ENCODE data around the gene CERS2. TPM values are rescaled to one million over a fixed set of nuclear protein-coding genes. Genes with fewer than 3 reads are reported as not detected.

CERS2 gene
- total and polyA plus RNA-seq, 10 of the 15 experiments (the other 5 are each of a cell fraction or from before 2014, with no cell fraction given): 9.2 to 87.9 (median 50.8) TPM

DNA sequence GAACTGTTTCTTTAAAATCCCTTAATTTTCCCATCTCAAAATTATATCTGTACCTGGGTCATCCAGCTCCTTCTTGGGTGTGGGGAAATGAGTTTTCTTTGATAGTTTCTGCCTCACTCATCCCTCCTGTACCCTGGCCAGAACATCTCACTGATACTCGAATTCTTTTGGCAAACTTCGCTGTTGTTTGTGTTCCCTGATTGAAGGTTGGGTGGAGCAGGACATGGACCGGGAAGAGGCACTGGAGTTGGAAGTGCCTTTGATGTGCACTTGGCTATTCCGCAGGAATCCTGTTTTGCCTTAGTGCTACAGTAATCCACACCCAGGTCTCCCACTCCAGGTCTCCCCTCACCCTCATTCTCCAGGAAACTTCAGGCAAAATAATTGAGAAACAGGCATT is 20.8 kb upstream of the CERS2 start:
- Histone ChIP-seq H2AFZ (ENCODE audit: control insufficient read depth, low read depth, low read length) (peak overlapping the region; percentile 88), H3K4me2 (ENCODE audit: control insufficient read depth, insufficient read depth) (peak overlapping the region; percentile 75), H3K4me1 (ENCODE audit: control insufficient read depth, insufficient read depth, low read length) (no peaks in the 10 kb centered on the region), H3K36me3 (ENCODE audit: control insufficient read depth in 2 of 2, insufficient read depth in 2 of 2, low read length in 1 of 2) (no peaks in the 10 kb centered on the region), H4K20me1 (ENCODE audit: control insufficient read depth, insufficient read depth) (no peaks in the 10 kb centered on the region), H3K9ac (ENCODE audit: control insufficient read depth, insufficient read depth, low read length) (0 out of 2 replicates have a peak overlapping the region, but pooled peaks have one; percentile 40), H3K4me3 (no peak overlapping the region), H3K9me3 (replicated peaks; ENCODE audit: control insufficient read depth, insufficient read depth, low read length) (no peaks in the 10 kb centered on the region), H3K27ac (ENCODE audit: control insufficient read depth, insufficient read depth) (no peak overlapping the region), H3K27me3 (replicated peaks in 1 of 2; ENCODE audit: control insufficient read depth in 2 of 2, insufficient read depth in 2 of 2, low read length in 1 of 2) (no peaks in the 10 kb centered on the region), H3K79me2 (ENCODE audit: control insufficient read depth, insufficient read depth, low read length) (no peaks in the 10 kb centered on the region)
- BruUV-seq (replicated peaks): no TSS peak
- POLR2A ChIA-PET: interaction anchor here (0.6 to 1.2 kb wide), 3 partner anchors 10 to 73 kb away, joined by 3 to 5 read pairs (median 4); no protein-coding TSS in a partner anchor
- in situ Hi-C loops (cut with MboI): loop anchor here (5.0 kb wide), 1 partner anchor 738 kb away; the partner anchor contains the start of gene CA14
- CTCF ChIA-PET: interaction anchor here (0.7 to 16.2 kb wide), 32 partner anchors 8 to 740 kb away, joined by 3 to 252 read pairs (median 3); partner anchors contain the start of genes ANXA9, C1orf56, CA14 and CERS2
- RAD21 ChIA-PET (ENCODE audit: unreplicated experiment): interaction anchor here (0.8 to 2.6 kb wide), 9 partner anchors 11 to 740 kb away, joined by 3 to 20 read pairs (median 4); partner anchors contain the start of genes ANXA9, CDC42SE1, GOLPH3L and MINDY1
- no peak for DNase-seq (ENCODE audit: low read depth, low spot score)
- TF ChIP-seq NFYA (IDR thresholded peaks at IDR 0.05; ENCODE audit: borderline replicate concordance, low read depth, low read length): no peak
- no peak for TF ChIP-seq SMAD1 (IDR thresholded peaks at IDR 0.05; ENCODE audit: low read depth, partially characterized antibody)
- no peak for TF ChIP-seq KDM1A (IDR thresholded peaks at IDR 0.05; ENCODE audit: borderline replicate concordance)
- no peak for TF ChIP-seq CHD4 (IDR thresholded peaks at IDR 0.05)
- no peak for TF ChIP-seq ZSCAN29 (IDR thresholded peaks at IDR 0.05)
- no peak for TF ChIP-seq NBN (IDR thresholded peaks at IDR 0.05)
- no peak for TF ChIP-seq CREM (IDR thresholded peaks at IDR 0.05; ENCODE audit: low read depth)
- no peak for TF ChIP-seq IKZF2 (IDR thresholded peaks at IDR 0.05)
- no peak for TF ChIP-seq DPF2 (IDR thresholded peaks at IDR 0.05)
- TF ChIP-seq SREBF1 (IDR thresholded peaks at IDR 0.05; ENCODE audit: low read length): no peak
- ATAC-seq: no peak
- 37% methylated on average over 4 of the region's 4 CpGs for WGBS (ENCODE audit: insufficient coverage, insufficient replicate concordance, low lambda C conversion rate, missing lambda C conversion rate)
- no peak for FAIRE-seq
- intact Hi-C loops (cut with micrococcal nuclease; ENCODE audit: unreplicated experiment): loop anchor here (10.0 kb wide), 1 partner anchor 741 kb away; the partner anchor contains the start of gene CA14
- SMC1A ChIA-PET (ENCODE audit: uncharacterized antibody, unreplicated experiment): interaction anchor here (0.6 to 4.5 kb wide), 11 partner anchors 10 to 871 kb away, joined by 3 to 34 read pairs (median 4); partner anchors contain the start of genes C1orf56, CERS2, MINDY1 and TNFAIP8L2

All from GM12878 (cell line).